Fibroblast of skin of left biceps (primary cell): Measurements from ENCODE around the gene PBX1.
A peak's percentile ranks its signal among the peaks of the same experiment; 100 is the strongest.

Experiments used
- DNase-seq, 2 experiments: peaks; one replicate each; pipeline ENCODE4 v3.0.0-alpha.2; 2013; ENCODE audit warnings: low read depth in 2 of 2

The PBX1 gene

GRCh38 chr1:164777518-164777917 is 218.5 kb downstream of the PBX1 start:
- no peak for DNase-seq

GRCh38 chr1:164779376-164779775 is 220.4 kb downstream of the PBX1 start:
- no peak for DNase-seq

GRCh38 chr1:164780111-164780812 is 221.3 kb downstream of the PBX1 start:
- DNase-seq: no peak

GRCh38 chr1:164780863-164781262 is 221.9 kb downstream of the PBX1 start:
- no peak for DNase-seq

- DNase-seq: no peak
These were observed 223.0 kb downstream of the PBX1 start for GRCh38 chr1:164781972-164782371.

GRCh38 chr1:164783778-164784555 is 225.0 kb downstream of the PBX1 start:
- DNase-seq: no peak

- no peak for DNase-seq
These were observed 226.0 kb downstream of the PBX1 start for GRCh38 chr1:164784960-164785359.

GRCh38 chr1:164785841-164786534 is 227.0 kb downstream of the PBX1 start:
- no peak for DNase-seq

GRCh38 chr1:164786980-164787833 is 228.2 kb downstream of the PBX1 start:
- DNase-seq: no peak

GRCh38 chr1:164787834-164788231 is 228.8 kb downstream of the PBX1 start:
- no peak for DNase-seq

- no peak for DNase-seq
These were observed 231.1 kb downstream of the PBX1 start for GRCh38 chr1:164790081-164790480.

- DNase-seq: no peak
These were observed 233.5 kb downstream of the PBX1 start for GRCh38 chr1:164792410-164793004.

- peak; percentile 64 to 66 for DNase-seq
These were observed 235.4 kb downstream of the PBX1 start for GRCh38 chr1:164794356-164794755.

GRCh38 chr1:164796916-164797315 is 237.9 kb downstream of the PBX1 start:
- DNase-seq: no peak

- DNase-seq: no peak
These were observed 242.3 kb downstream of the PBX1 start for GRCh38 chr1:164801246-164801731.

- no peak for DNase-seq
These were observed 243.0 kb downstream of the PBX1 start for GRCh38 chr1:164801791-164802502.

GRCh38 chr1:164802529-164803282 is 243.7 kb downstream of the PBX1 start:
- no peak for DNase-seq

GRCh38 chr1:164803366-164803765 is 244.4 kb downstream of the PBX1 start:
- peak; percentile 75 to 76 for DNase-seq

GRCh38 chr1:164804366-164804765 is 245.4 kb downstream of the PBX1 start:
- DNase-seq: no peak

- DNase-seq: no peak
These were observed 246.4 kb downstream of the PBX1 start for GRCh38 chr1:164805399-164805798.
